Measurements from ENCODE around the gene CA14. TPM values are rescaled to one million over a fixed set of nuclear protein-coding genes. Genes with fewer than 3 reads are reported as not detected.

The CA14 gene
- total RNA-seq, 1 experiment from 2014 or later, result 42.0 TPM

GRCh38 chr1:150299716-150300115 lies 42.1 kb downstream of the CA14 start:
- H3K4me1 ChIP-seq (ENCODE audit: insufficient read depth, low read length), result peaks cover 7% of the 10 kb centered on the region; the same call in 1 of the 2 replicates
- H2AK5ac ChIP-seq (ENCODE audit: insufficient read length, low read length), result no peak overlapping the region
- peaks cover 33 to 35% of the 10 kb centered on the region in 2 experiments for H3K4me1 Mint-ChIP-seq
- no peak overlapping the region for H2BK15ac ChIP-seq (ENCODE audit: low read depth, low read length)
- H3K14ac ChIP-seq (ENCODE audit: insufficient read depth, low read length), result no peak overlapping the region
- H4K91ac ChIP-seq (ENCODE audit: insufficient read length, low read depth, low read length), result no peak overlapping the region
- no peaks in the 10 kb centered on the region for H3K27me3 ChIP-seq (ENCODE audit: insufficient read depth, low read length)
- peaks cover 55 to 92% (median 75%) of the 10 kb centered on the region in 3 experiments for H3K36me3 Mint-ChIP-seq (ENCODE audit: insufficient read depth in 1 of 3, low read depth in 3 of 3)
- H3K56ac ChIP-seq (ENCODE audit: insufficient read length, low read depth, low read length), result no peak overlapping the region
- H4K5ac ChIP-seq (ENCODE audit: insufficient read length, low read depth, low read length), result no peak overlapping the region
- no peak overlapping the region for H3T11ph ChIP-seq (ENCODE audit: low read length)
- no peaks in the 10 kb centered on the region for H3K27me3 Mint-ChIP-seq (ENCODE audit: low read depth)
- H3K27ac Mint-ChIP-seq, result peak overlapping the region in 2 of 3 experiments; percentile 23 to 68; a peak in 2 of 7 replicates
- no peak overlapping the region for H3K9ac ChIP-seq (ENCODE audit: extremely low read depth, insufficient read length, low read length)
- no peak overlapping the region for H3K4me3 Mint-ChIP-seq
- H3K9me3 Mint-ChIP-seq, result no peaks in the 10 kb centered on the region
- no peaks in the 10 kb centered on the region for H3K9me3 ChIP-seq (ENCODE audit: control insufficient read depth, low read depth, low read length)
- WGBS (ENCODE audit: extremely low coverage, insufficient read length, low lambda C conversion rate), result no CpG with 5 or more reads among the region's 3 CpGs
- no peak overlapping the region for H2BK120ac ChIP-seq (ENCODE audit: low read depth, low read length, poor library complexity, severe bottlenecking)
- no peaks in the 10 kb centered on the region for H3K23me2 ChIP-seq (ENCODE audit: insufficient read length, low read depth, low read length, poor library complexity, severe bottlenecking)
- no peak overlapping the region for H3K23ac ChIP-seq (ENCODE audit: insufficient read length, low read depth, low read length)
- no peak overlapping the region for H2BK12ac ChIP-seq (ENCODE audit: insufficient read length, low read depth, low read length)
- no peak for TF ChIP-seq CTCF (conservative IDR thresholded peaks at IDR 0.05)
- no peak for DNase-seq
- no peaks in the 10 kb centered on the region for H3K79me2 ChIP-seq (ENCODE audit: insufficient read depth, low read length)
- peaks cover 3% of the 10 kb centered on the region for H4K20me1 ChIP-seq (ENCODE audit: control insufficient read depth, insufficient read depth, insufficient read length)
- H2BK5ac ChIP-seq (ENCODE audit: insufficient read length, low read length), result no peak overlapping the region
- H3K79me1 ChIP-seq (ENCODE audit: insufficient read depth, low read depth, low read length, poor library complexity, severe bottlenecking), result peaks cover 3% of the 10 kb centered on the region
- no peak overlapping the region for H3K18ac ChIP-seq (ENCODE audit: insufficient read length, low read depth, low read length)
- no peak overlapping the region for H3K4ac ChIP-seq (ENCODE audit: low read depth, low read length)
- H3K4me2 ChIP-seq (ENCODE audit: insufficient read depth, insufficient read length, low read length), result no peak overlapping the region
- H2BK20ac ChIP-seq (ENCODE audit: low read depth, low read length, poor library complexity, severe bottlenecking), result no peak overlapping the region
- no peak overlapping the region for H3K27ac ChIP-seq (ENCODE audit: insufficient read length, low read depth, low read length)
- H2AFZ ChIP-seq (ENCODE audit: low read length), result no peak overlapping the region
- H4K8ac ChIP-seq (replicated peaks; ENCODE audit: insufficient read length, low read depth, low read length), result no peak overlapping the region

Data from H9 (cell line).